IMR-90 (cell line): ENCODE results near the gene EGFL7.
A peak's percentile ranks its signal among the peaks of the same experiment; 100 is the strongest.

Experiments
- BHLHE40 ChIP-seq: fragments of 150-350 bp; IDR thresholded peaks from 2 replicates; pipeline ENCODE4 v1.6.1; 2016; ENCODE audit warnings: mild to moderate bottlenecking, low read depth, low read length
- CEBPB ChIP-seq: IDR thresholded peaks from 2 replicates; pipeline ENCODE4 v1.6.1; 2012; ENCODE audit warnings: low read depth, low read length, improper control_type of control experiment
- CHD1 ChIP-seq: IDR thresholded peaks from 2 replicates; pipeline ENCODE4 v1.6.1; 2012; ENCODE audit warnings: low read depth, low read length, improper control_type of control experiment
- MAFK ChIP-seq: IDR thresholded peaks from 2 replicates; pipeline ENCODE4 v1.6.1; 2012; ENCODE audit warnings: low read depth, low read length, improper control_type of control experiment
- MXI1 ChIP-seq: IDR thresholded peaks from 2 replicates; pipeline ENCODE4 v1.6.1; 2012; ENCODE audit warnings: low read depth, mild to moderate bottlenecking, low read length, moderate library complexity, borderline replicate concordance
- POLR2A ChIP-seq: IDR thresholded peaks from 2 replicates; pipeline ENCODE4 v1.6.1; 2012; ENCODE audit warnings: mild to moderate bottlenecking, low read depth, low read length
- RFX5 ChIP-seq: IDR thresholded peaks from 2 replicates; pipeline ENCODE4 v1.8.0; 2012; ENCODE audit warnings: low read depth, mild to moderate bottlenecking, low read length, moderate library complexity
- SMC3 ChIP-seq: fragments of 150-350 bp; IDR thresholded peaks from 2 replicates; pipeline ENCODE4 v1.6.1; 2016; ENCODE audit warnings: low read depth, mild to moderate bottlenecking, antibody characterized with exemption, low read length, moderate library complexity
- TF ChIP-seq, protein P1 (sequence below): conservative IDR thresholded peaks from 2 replicates; pipeline ENCODE4 v1.5.1; 2012; ENCODE audit warnings: mild to moderate bottlenecking, low read depth, low read length, improper control_type of control experiment
- TF ChIP-seq, protein P2 (sequence below): fragments of 150-350 bp; IDR thresholded peaks from 2 replicates; pipeline ENCODE4 v1.6.1; 2016; ENCODE audit warnings: low read depth, mild to moderate bottlenecking, low read length, moderate library complexity, borderline replicate concordance

DNA sequence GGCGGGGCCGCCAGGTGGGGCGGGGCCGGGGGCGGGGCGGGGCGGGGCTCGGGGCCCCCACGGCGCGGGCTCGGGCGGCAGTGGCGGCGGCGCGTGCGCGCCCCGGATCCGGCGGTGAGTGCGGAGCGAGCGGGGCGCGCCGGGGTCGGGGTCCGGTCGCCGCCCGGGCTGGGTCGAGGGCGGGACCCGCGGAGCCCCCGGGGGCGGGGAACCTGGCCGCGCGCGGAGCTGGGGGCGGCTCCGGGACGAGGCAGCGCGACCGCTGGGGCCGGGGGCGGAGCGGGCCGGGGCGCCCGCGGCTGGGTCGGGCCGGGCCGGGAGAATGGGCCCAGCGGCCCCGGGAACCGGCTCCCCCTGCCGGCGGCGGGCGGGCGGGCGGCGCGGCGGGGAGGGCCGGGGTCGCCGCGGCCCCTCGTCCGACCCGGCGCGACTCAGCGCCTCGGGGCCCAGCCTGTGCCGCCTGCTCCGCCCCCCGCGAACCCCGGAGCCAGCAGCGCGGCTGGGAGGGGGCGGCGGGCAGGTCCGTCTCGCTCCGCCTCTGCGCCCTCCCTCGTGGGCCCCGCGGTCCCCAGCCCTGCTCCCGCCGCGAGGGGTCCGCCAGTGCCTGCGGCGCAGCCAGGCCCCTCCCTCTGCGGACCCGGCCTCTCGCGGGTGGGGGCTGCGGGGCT, 3.1 kb downstream of the EGFL7 start:
- TF ChIP-seq CEBPB (no peak), MXI1 (no peak), POLR2A (no peak), BHLHE40 (no peak), CHD1 (no peak), RFX5 (no peak), SMC3 (no peak), MAFK (no peak)
- TF ChIP-seq, protein P1, sequence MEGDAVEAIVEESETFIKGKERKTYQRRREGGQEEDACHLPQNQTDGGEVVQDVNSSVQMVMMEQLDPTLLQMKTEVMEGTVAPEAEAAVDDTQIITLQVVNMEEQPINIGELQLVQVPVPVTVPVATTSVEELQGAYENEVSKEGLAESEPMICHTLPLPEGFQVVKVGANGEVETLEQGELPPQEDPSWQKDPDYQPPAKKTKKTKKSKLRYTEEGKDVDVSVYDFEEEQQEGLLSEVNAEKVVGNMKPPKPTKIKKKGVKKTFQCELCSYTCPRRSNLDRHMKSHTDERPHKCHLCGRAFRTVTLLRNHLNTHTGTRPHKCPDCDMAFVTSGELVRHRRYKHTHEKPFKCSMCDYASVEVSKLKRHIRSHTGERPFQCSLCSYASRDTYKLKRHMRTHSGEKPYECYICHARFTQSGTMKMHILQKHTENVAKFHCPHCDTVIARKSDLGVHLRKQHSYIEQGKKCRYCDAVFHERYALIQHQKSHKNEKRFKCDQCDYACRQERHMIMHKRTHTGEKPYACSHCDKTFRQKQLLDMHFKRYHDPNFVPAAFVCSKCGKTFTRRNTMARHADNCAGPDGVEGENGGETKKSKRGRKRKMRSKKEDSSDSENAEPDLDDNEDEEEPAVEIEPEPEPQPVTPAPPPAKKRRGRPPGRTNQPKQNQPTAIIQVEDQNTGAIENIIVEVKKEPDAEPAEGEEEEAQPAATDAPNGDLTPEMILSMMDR, result 0 out of 2 replicates have a peak, but pooled peaks have one; percentile 11
- TF ChIP-seq, protein P2, sequence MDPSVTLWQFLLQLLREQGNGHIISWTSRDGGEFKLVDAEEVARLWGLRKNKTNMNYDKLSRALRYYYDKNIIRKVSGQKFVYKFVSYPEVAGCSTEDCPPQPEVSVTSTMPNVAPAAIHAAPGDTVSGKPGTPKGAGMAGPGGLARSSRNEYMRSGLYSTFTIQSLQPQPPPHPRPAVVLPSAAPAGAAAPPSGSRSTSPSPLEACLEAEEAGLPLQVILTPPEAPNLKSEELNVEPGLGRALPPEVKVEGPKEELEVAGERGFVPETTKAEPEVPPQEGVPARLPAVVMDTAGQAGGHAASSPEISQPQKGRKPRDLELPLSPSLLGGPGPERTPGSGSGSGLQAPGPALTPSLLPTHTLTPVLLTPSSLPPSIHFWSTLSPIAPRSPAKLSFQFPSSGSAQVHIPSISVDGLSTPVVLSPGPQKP, result no peak
